Keratinocyte (primary cell): ENCODE measurements around the gene CRYM.

Experiments used
- CTCF ChIP-seq, 3 experiments: IDR thresholded peaks in 1 of 3; conservative IDR thresholded peaks in 1 of 3; optimal IDR thresholded peaks in 1 of 3; 2 replicates in 2 of 3; 3 replicates in 1 of 3; pipeline versions ENCODE3 to v1.5.1; 2011; ENCODE audit warnings: low read length in 3 of 3, mild to moderate bottlenecking in 3 of 3, moderate library complexity in 2 of 3, control low read depth in 1 of 3, inconsistent platforms in 1 of 3; ENCODE audit not compliant: insufficient read depth in 2 of 3; ENCODE audit errors: extremely low read depth in 1 of 3
- EZH2 ChIP-seq: IDR thresholded peaks from one replicate; pipeline ENCODE4 v1.6.1; 2012; ENCODE audit warnings: inconsistent platforms, mild to moderate bottlenecking, low read length, moderate library complexity

- TF ChIP-seq CTCF (optimal IDR thresholded peaks at IDR 0.05 in 1 of 3, IDR thresholded peaks at IDR 0.05 in 1 of 3, conservative IDR thresholded peaks at IDR 0.05 in 1 of 3; ENCODE audit: extremely low read depth in 1 of 3, insufficient read depth in 2 of 3, low read length in 3 of 3) (no peak), EZH2 (no peak)
Observed at GRCh38 chr16:21276090-21276489, 2.0 kb downstream of the CRYM start.
